Kidney epithelial cell (primary cell): ENCODE data around the gene GID8. TPM values are rescaled to one million over a fixed set of nuclear protein-coding genes. Genes with fewer than 3 reads are reported as not detected.

Source experiments
- DNase-seq: peaks from one replicate; pipeline ENCODE4 v3.0.0-alpha.2; 2010; ENCODE audit warnings: low read depth
- H3K27me3 ChIP-seq: 2 replicates; pipeline ENCODE4 v1.6.0; 2011; ENCODE audit warnings: low read length; ENCODE audit not compliant: control insufficient read depth, insufficient read depth
- H3K36me3 ChIP-seq: 2 replicates; pipeline ENCODE4 v1.5.1; 2011; ENCODE audit warnings: low read length; ENCODE audit not compliant: control insufficient read depth, insufficient read depth
- H3K4me3 ChIP-seq: 2 replicates; pipeline ENCODE4 v1.5.1; 2011; ENCODE audit warnings: low read depth, mild to moderate bottlenecking, control low read depth, low read length
- total RNA-seq: library from RNA; depleted of rRNA; stranded (reverse); fragments of >200 nt; gene quantifications from 2 replicates; pipeline ENCODE4 v1.2.3, GENCODE V29; 2015
- TF ChIP-seq, protein P1 (sequence below): IDR thresholded peaks from 2 replicates; pipeline ENCODE4 v1.5.1; 2011; ENCODE audit warnings: mild to moderate bottlenecking, moderate library complexity, low read length, control low read depth, inconsistent platforms; ENCODE audit not compliant: insufficient read depth, poor library complexity, severe bottlenecking

Gene GID8
- total RNA-seq, 1 donor from 2014 or later = 32.9 TPM

DNA sequence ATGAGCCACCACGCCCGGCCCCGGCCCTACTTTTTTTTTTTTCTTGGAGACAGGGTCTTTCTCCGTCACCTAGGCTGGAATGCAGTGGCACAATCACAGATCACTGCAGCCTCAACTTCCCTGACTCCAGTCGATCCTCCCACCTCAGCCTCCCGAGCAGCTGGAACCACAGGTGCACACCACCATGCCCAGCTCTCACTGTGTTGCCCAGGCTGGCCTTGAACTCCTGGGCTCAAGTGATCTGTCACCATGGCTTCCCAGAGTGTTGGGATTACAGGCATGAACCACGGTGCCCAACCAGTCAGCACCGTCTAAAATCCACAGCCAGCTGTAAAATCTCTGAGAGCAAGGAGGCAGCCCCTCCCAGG, 32.0 kb downstream of the GID8 start:
- DNase-seq = no peak
- Histone ChIP-seq H3K27me3 (peaks cover 48% of the 10 kb centered on the region), H3K4me3 (no peak overlapping the region), H3K36me3 (no peaks in the 10 kb centered on the region)
- TF ChIP-seq, protein P1, sequence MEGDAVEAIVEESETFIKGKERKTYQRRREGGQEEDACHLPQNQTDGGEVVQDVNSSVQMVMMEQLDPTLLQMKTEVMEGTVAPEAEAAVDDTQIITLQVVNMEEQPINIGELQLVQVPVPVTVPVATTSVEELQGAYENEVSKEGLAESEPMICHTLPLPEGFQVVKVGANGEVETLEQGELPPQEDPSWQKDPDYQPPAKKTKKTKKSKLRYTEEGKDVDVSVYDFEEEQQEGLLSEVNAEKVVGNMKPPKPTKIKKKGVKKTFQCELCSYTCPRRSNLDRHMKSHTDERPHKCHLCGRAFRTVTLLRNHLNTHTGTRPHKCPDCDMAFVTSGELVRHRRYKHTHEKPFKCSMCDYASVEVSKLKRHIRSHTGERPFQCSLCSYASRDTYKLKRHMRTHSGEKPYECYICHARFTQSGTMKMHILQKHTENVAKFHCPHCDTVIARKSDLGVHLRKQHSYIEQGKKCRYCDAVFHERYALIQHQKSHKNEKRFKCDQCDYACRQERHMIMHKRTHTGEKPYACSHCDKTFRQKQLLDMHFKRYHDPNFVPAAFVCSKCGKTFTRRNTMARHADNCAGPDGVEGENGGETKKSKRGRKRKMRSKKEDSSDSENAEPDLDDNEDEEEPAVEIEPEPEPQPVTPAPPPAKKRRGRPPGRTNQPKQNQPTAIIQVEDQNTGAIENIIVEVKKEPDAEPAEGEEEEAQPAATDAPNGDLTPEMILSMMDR = no peak

DNA sequence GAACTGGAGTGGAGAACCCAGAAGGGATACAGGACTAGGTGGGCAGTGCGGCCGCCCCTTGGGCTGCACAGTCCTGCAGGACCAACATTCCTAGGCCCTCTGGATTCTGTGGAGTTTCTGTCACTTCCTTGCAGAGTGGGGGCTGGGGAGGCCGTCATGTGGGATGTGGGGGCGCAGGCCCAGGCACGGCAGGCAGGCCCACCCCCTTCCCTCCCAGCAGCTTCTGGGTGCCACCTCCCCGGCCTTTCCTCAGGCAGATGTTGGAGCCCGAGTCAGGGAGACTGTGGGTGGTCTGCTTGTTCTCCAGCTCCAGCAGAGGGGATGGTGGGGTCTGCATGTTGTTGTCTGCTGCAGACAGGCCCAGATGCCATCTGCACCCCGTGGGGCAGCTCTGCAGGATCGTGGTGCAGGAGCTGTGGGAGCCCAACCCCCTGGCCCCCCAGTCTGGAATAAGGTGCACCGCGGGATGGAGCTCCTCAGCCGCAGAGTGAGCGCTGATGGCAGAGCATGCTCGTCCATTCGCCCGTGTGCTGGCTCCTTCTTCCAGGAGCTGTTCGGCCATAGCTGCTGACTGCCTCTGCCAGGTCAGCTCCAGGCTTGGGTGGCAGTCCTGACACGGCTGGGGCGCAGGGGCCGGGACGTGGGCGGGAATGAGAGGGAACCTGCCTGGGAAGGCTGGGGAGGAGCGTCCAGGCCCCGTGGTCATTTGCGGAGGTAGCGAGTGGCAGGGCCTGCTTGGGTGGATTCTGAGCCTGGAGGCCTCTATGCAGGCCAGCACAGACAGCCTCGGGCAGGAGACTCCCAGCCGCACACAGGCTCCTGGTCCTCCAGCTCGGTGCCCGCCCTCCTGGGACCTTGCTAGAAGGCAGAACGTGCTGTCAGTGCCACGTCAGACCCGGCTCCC, 32.6 kb downstream of the GID8 start:
- DNase-seq = no peak
- H3K27me3 ChIP-seq = peaks cover 54% of the 10 kb centered on the region
- no peaks in the 10 kb centered on the region for H3K36me3 ChIP-seq
- H3K4me3 ChIP-seq = no peak overlapping the region
- TF ChIP-seq, protein P1 = no peak

DNA sequence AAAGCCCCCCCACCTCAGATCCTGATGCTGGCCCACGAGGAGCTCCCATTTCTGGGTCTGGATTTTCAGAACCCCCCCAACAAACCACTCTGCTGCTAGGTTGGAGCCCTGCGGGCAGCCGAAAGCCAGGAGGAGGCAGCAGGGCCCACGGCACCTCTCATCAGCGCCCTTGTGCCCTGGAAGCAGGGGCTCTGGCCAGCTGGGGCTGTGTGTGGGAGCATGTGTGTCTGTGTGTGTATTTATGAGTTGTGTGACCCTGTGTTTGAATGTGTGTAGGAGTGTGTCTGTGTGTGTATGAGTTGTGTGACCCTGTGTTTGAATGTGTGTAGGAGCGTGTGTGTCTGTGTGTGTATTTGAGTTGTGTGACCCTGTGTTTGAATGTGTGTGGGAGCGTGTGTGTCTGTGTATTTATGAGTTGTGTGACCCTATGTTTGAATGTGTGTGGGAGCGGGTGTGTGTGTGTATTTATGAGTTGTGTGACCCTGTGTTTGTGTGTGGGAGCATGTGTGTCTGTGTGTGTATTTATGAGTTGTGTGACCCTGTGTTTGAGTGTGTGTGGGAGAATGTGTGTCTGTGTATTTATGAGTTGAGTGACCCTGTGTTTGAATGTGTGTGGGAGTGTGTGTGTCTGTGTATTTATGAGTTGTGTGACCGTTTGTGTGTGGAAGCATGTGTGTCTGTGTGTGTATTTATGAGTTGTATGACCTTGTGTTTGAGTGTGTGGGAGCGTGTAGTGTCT, 33.4 kb downstream of the GID8 start:
- Histone ChIP-seq H3K27me3 (peaks cover 63% of the 10 kb centered on the region), H3K4me3 (no peak overlapping the region), H3K36me3 (no peaks in the 10 kb centered on the region)
- TF ChIP-seq, protein P1 = no peak
- DNase-seq = no peak

DNA sequence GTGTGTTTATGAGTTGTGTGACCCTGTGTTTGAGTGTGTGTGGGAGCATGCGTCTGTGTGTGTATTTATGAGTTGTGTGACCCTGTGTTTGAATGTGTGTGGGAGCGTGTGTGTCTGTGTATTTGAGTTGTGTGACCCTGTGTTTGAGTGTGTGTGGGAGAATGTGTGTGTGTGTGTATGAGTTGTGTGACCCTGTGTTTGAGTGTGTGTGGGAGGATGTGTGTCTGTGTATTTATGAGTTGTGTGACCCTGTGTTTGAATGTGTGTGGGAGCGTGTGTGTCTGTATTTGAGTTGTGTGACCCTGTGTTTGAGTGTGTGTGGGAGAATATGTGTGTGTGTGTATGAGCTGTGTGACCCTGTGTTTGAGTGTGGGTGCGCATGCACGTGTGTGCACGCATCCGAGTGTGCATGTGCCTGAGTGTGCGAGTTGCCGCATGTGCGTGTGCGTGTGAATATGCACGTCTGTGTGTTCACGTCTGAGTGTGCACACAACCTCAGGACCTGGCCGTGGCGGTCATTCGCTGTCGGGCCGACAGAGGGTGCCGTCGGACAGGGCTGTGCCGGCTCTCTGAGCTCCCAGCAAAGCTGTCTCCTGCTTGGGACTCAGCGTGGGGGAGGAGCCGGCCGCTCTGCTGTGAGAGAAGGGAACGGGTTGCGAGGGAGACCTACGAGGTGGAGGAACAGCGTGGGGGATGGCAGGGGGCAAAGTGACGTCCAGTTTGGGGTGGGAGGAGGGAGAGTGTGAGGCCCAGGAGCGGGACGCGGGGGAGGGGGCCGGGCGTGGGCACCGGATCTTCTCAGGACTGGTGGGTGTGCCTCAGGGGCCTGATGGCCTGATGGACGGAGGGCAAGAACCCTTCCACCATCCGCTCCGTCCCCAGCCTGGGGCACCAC, 34.2 kb downstream of the GID8 start:
- H3K36me3 ChIP-seq = no peaks in the 10 kb centered on the region
- peak; percentile 47 for DNase-seq
- no peak overlapping the region for H3K4me3 ChIP-seq
- TF ChIP-seq, protein P1 = peak; percentile 91
- peaks cover 69% of the 10 kb centered on the region for H3K27me3 ChIP-seq

DNA sequence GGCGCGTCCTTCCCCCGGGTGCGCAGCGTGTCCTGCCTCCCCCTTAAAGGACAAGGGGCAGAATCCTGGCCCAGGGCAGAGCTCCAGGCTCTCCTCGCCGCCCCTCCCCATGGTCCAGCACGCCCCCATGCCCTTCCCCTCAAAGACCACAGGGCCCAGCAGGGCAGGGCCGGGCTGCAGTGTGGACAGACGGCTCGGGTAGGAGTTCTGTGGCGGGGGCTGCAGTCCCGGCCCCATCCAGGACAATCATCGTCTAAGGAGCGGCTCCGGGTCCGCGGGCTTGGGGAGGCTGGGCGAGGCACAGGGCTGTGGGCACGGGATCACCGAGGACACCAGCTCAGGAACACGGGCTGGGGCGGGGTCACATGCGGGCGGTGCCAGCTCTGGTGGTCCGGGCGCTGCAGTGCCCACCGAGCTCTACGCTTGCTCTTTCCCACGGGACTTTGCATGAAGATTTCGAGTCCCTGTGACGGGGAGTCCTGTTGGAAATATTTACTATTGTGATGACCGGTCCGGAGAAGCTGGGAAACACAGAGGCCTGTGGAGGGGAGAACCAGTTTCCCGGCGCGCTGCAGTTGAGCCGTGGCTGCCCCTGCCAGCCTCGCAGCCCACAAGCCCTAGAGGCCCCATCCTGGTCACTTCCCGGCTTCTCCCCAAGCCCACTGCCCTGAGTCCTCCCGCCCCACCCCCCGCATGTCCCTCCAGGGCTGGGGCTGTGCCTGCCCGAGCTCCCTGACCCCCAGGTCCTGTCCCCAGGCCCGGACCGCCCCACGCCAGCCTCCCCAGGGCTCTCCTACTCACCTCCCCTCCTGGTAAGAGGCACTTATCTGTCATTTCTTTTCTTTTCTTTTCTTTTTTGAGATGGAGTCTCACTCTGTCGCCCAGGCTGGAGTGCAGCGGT, 35.1 kb downstream of the GID8 start:
- no peak overlapping the region for H3K4me3 ChIP-seq
- no peak for DNase-seq
- TF ChIP-seq, protein P1 = no peak
- H3K27me3 ChIP-seq = peaks cover 76% of the 10 kb centered on the region
- H3K36me3 ChIP-seq = no peaks in the 10 kb centered on the region
